Stimulated activated memory B cell treated with anti-CD40 and anti-IgM and Interleukin-4, amounts not matched to agents 10 μg/mL and 1 μg/mL and 100 μg/mL, for 72 hours (primary cell): ENCODE data around the gene ANKS1B.

Experiments
- ATAC-seq: fragments of 150-1000 bp; cut with Tn5 transposase; 2 replicates; pipeline ENCODE4 v1.10.0; 2021
- H3K27ac Mint-ChIP-seq: one replicate; pipeline ENCODE4 v1.8.0; 2022; ENCODE audit warnings: mild to moderate bottlenecking, mixed read lengths
- H3K27me3 Mint-ChIP-seq: one replicate; pipeline ENCODE4 v1.8.0; 2022; ENCODE audit warnings: mixed read lengths
- H3K36me3 Mint-ChIP-seq: one replicate; pipeline ENCODE4 v1.8.0; 2022; ENCODE audit warnings: mixed read lengths
- H3K4me1 Mint-ChIP-seq: one replicate; pipeline ENCODE4 v1.8.0; 2022; ENCODE audit warnings: mixed read lengths
- H3K4me3 Mint-ChIP-seq: one replicate; pipeline ENCODE4 v1.8.0; 2022; ENCODE audit warnings: mild to moderate bottlenecking, moderate library complexity, mixed read lengths
- H3K9me3 Mint-ChIP-seq: one replicate; pipeline ENCODE4 v1.8.0; 2022; ENCODE audit warnings: mixed read lengths

Gene ANKS1B

DNA sequence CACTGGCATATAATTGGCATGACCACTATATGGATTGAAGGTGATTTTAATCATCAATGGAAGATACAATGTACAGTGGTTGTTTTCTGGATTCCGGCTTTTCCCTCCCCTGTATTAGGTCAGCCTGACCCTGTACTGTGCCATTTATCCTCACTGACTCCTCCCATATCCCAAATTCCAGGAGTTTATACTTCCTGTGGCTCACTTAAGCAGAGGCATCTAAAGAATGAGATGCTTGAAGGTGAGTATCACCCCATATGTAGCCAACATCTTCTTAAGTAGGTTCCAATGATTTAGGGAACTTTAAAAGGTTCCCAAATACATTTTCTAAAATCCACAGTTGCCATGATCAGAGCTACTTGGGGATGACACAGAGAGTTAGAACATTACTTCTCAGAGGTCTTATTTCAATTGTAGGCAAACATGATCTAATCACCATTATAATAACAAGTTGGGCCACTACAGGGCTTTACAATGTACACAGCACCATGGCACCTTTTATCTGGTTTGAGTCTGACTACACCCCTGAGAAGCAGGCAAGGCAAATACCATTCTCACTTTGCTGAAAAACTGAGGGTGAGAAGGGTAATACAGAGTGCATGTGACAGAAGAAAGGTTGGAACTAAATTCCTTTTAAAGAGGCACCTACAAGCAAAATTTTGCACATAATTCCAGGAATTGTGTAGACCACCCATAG is 549.5 kb downstream of the ANKS1B start:
- Mint-ChIP-seq H3K4me3 (no peak overlapping the region), H3K4me1 (no peaks in the 10 kb centered on the region), H3K36me3 (no peaks in the 10 kb centered on the region), H3K9me3 (peaks cover 3% of the 10 kb centered on the region), H3K27ac (no peak overlapping the region), H3K27me3 (no peaks in the 10 kb centered on the region)
- no peak for ATAC-seq

DNA sequence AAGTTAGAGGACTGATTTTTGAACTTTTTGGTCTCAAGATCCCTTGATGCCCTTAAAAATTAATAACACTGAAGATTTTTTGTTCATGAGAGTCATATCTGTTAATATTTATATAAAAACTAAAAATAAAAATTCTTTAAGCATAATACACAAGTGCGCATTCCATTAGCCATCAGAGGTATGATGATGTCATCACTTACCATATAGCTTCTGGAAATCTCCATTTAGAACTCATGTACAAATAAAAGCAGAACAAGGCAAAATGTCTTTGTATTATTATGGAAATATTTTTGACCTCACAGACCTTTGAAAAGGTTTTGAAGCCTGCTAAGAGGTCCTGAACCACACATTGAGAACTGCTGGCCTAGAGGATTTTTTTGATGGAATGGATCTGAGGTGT is 551.6 kb downstream of the ANKS1B start:
- no peak for ATAC-seq

GRCh38 chr12:99431203-99431602 is 553.5 kb downstream of the ANKS1B start:
- Mint-ChIP-seq H3K27me3 (no peaks in the 10 kb centered on the region), H3K9me3 (peaks cover 16% of the 10 kb centered on the region), H3K4me1 (no peaks in the 10 kb centered on the region), H3K36me3 (no peaks in the 10 kb centered on the region), H3K27ac (no peak overlapping the region), H3K4me3 (no peak overlapping the region)
- no peak for ATAC-seq

More for the DNA sequence above, 551.6 kb downstream of the ANKS1B start:
- Mint-ChIP-seq H3K9me3 (peaks cover 8% of the 10 kb centered on the region), H3K27ac (no peak overlapping the region), H3K27me3 (no peaks in the 10 kb centered on the region), H3K36me3 (no peaks in the 10 kb centered on the region), H3K4me1 (no peaks in the 10 kb centered on the region), H3K4me3 (no peak overlapping the region)

- no peak for ATAC-seq
- Mint-ChIP-seq H3K36me3 (no peaks in the 10 kb centered on the region), H3K27ac (no peak overlapping the region), H3K9me3 (peaks cover 19% of the 10 kb centered on the region), H3K4me1 (no peaks in the 10 kb centered on the region), H3K4me3 (no peak overlapping the region), H3K27me3 (no peaks in the 10 kb centered on the region)
Measured at GRCh38 chr12:99427104-99427503, 557.6 kb downstream of the ANKS1B start.

DNA sequence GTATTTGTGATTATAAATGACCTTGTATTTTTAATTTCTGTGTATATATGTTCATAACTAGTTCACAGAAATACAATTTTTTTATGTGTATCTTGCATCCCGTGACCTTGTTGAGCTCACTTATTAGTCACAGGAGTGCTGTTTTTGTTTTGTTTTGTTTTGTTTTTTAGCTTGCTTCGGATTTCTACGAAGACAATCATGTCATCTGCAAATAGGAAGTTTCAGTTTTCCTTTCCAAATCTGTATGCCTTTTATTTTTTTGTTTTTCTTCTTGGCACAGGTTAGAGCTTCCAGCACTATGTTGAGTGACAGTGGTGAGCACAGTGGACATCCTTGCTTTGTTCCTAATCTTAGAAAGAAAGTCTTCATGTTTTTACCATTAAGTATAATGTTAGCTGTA is 566.4 kb downstream of the ANKS1B start:
- H3K36me3 Mint-ChIP-seq = no peaks in the 10 kb centered on the region
- no peak overlapping the region for H3K4me3 Mint-ChIP-seq
- no peak overlapping the region for H3K27ac Mint-ChIP-seq
- no peak for ATAC-seq
- peaks cover 10% of the 10 kb centered on the region for H3K9me3 Mint-ChIP-seq
- no peaks in the 10 kb centered on the region for H3K27me3 Mint-ChIP-seq
- H3K4me1 Mint-ChIP-seq = no peaks in the 10 kb centered on the region

GRCh38 chr12:99413751-99414150 is 571.0 kb downstream of the ANKS1B start:
- ATAC-seq = peak; percentile 43
- Mint-ChIP-seq H3K4me3 (no peak overlapping the region), H3K27ac (no peak overlapping the region), H3K27me3 (no peaks in the 10 kb centered on the region), H3K9me3 (peaks cover 10% of the 10 kb centered on the region), H3K4me1 (no peaks in the 10 kb centered on the region), H3K36me3 (no peaks in the 10 kb centered on the region)

- H3K4me1 Mint-ChIP-seq = no peaks in the 10 kb centered on the region
- no peaks in the 10 kb centered on the region for H3K36me3 Mint-ChIP-seq
- no peaks in the 10 kb centered on the region for H3K27me3 Mint-ChIP-seq
- no peak overlapping the region for H3K27ac Mint-ChIP-seq
- ATAC-seq = no peak
- H3K9me3 Mint-ChIP-seq = no peaks in the 10 kb centered on the region
- H3K4me3 Mint-ChIP-seq = no peak overlapping the region
Measured at GRCh38 chr12:99393763-99394162, 591.0 kb downstream of the ANKS1B start.

- no peaks in the 10 kb centered on the region for H3K36me3 Mint-ChIP-seq
- no peaks in the 10 kb centered on the region for H3K9me3 Mint-ChIP-seq
- no peak for ATAC-seq
- H3K4me3 Mint-ChIP-seq = no peak overlapping the region
- H3K4me1 Mint-ChIP-seq = no peaks in the 10 kb centered on the region
- H3K27ac Mint-ChIP-seq = no peak overlapping the region
- no peaks in the 10 kb centered on the region for H3K27me3 Mint-ChIP-seq
Measured at GRCh38 chr12:99392091-99392850, 592.5 kb downstream of the ANKS1B start.

DNA sequence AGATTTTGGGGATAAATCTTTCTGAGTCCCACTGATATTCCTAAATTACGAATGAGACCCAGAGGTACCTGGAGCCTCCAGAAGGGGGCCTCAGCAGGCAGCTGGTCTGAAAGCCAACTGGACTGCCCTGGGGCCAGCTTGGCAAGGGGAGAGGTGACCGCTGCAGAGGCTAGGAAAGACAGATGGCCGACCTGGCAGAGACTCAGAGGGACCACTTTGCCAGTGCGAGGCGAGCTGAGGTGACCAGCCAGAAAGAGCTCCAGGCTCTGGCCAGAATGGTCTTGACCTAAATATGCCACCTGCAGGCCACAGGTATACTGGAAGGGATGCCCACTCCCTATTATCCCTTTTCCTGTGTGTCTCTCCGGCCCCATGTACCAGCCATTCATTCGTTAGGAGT is 594.0 kb downstream of the ANKS1B start:
- no peaks in the 10 kb centered on the region for H3K36me3 Mint-ChIP-seq
- no peaks in the 10 kb centered on the region for H3K27me3 Mint-ChIP-seq
- H3K4me3 Mint-ChIP-seq = no peak overlapping the region
- no peaks in the 10 kb centered on the region for H3K4me1 Mint-ChIP-seq
- no peaks in the 10 kb centered on the region for H3K9me3 Mint-ChIP-seq
- no peak overlapping the region for H3K27ac Mint-ChIP-seq
- no peak for ATAC-seq

DNA sequence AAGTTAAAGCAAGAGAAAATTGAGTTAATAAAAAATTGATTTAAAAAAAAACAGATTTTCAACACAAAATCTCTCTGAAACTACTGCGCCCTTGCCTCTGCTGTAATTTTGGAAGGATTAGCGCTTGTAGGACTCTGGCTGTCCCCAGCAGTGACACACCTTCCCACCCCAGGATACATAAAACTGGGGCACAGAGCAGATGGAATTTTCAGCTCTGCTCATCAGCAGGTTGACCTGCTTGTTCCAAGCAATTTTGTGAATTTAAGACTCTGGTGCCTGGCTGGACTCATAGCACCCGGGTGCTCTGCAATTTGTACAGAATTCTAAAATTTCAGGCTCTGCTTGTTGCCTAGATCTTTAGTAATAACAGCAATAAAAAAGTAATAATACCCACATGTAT is 595.0 kb downstream of the ANKS1B start:
- H3K4me1 Mint-ChIP-seq = no peaks in the 10 kb centered on the region
- ATAC-seq = no peak
- H3K27ac Mint-ChIP-seq = no peak overlapping the region
- no peaks in the 10 kb centered on the region for H3K27me3 Mint-ChIP-seq
- H3K9me3 Mint-ChIP-seq = no peaks in the 10 kb centered on the region
- H3K4me3 Mint-ChIP-seq = no peak overlapping the region
- H3K36me3 Mint-ChIP-seq = no peaks in the 10 kb centered on the region

GRCh38 chr12:99388671-99389195 is 596.0 kb downstream of the ANKS1B start:
- H3K27me3 Mint-ChIP-seq = no peaks in the 10 kb centered on the region
- ATAC-seq = no peak
- no peak overlapping the region for H3K4me3 Mint-ChIP-seq
- H3K27ac Mint-ChIP-seq = no peak overlapping the region
- no peaks in the 10 kb centered on the region for H3K36me3 Mint-ChIP-seq
- no peaks in the 10 kb centered on the region for H3K4me1 Mint-ChIP-seq
- H3K9me3 Mint-ChIP-seq = peaks cover 3% of the 10 kb centered on the region

DNA sequence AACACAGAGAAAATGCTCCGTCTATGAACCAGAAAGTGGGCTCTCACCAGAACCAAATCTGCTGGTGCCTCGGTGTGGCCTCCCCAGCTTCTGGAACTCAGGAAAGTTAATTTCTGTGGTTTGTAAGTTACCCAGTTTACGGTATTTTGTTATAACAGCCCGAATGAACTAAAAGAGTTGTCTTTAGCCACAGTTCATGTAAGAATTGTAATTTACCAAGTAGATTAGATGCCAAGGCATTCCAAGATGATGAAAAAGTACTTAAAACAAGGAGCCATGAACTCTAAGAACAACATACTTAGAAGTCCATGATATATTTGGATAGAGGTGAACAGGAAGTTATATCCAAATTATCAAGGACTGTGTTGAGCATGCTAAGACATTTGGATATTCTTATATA is 597.1 kb downstream of the ANKS1B start:
- H3K4me1 Mint-ChIP-seq = no peaks in the 10 kb centered on the region
- no peak overlapping the region for H3K4me3 Mint-ChIP-seq
- no peaks in the 10 kb centered on the region for H3K36me3 Mint-ChIP-seq
- no peak overlapping the region for H3K27ac Mint-ChIP-seq
- no peak for ATAC-seq
- no peaks in the 10 kb centered on the region for H3K27me3 Mint-ChIP-seq
- H3K9me3 Mint-ChIP-seq = peaks cover 3% of the 10 kb centered on the region

DNA sequence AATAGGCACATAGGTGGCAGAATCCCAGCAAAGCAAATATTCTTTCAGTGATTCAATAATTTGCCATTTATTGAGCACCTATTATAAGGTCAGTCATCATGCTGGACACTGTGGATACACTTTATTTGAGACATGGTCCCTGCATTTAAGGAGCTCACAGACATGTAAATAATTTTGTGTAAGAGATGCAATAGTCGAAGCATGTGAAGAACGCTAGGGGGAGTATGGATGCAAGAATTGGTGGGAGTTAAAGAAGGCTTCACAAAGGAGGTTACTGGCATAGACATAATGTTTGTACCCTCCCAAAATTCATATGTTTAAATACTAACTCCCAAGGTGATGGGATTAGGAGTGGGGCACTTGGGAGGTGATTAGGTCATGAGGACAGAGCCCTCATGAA is 597.8 kb downstream of the ANKS1B start:
- Mint-ChIP-seq H3K4me3 (no peak overlapping the region), H3K27me3 (no peaks in the 10 kb centered on the region), H3K9me3 (peaks cover 3% of the 10 kb centered on the region), H3K36me3 (no peaks in the 10 kb centered on the region), H3K27ac (no peak overlapping the region), H3K4me1 (no peaks in the 10 kb centered on the region)
- ATAC-seq = no peak

- Mint-ChIP-seq H3K4me1 (no peaks in the 10 kb centered on the region), H3K4me3 (no peak overlapping the region)
- no peak for ATAC-seq
Measured at GRCh38 chr12:99383258-99383657, 601.5 kb downstream of the ANKS1B start.

DNA sequence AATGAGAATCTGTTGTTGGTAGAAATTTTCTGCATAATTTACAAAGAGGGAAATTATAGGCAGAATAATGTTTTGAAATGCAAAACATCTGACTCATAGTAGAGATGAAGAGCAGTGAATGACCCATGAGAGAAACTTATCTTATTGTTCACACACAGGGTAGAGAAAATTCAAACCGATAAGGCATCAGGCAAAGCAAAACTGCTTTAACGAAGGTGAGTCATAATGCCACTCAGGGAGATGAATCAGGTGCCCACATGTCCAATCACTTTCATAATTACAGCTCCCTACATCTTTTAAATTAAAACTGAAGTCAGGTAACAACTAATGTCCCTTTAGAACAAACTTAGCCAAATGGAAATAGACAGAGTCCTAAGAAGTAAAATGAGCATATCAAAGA is 602.7 kb downstream of the ANKS1B start:
- no peak for ATAC-seq
- Mint-ChIP-seq H3K4me3 (no peak overlapping the region), H3K27ac (no peak overlapping the region), H3K36me3 (no peaks in the 10 kb centered on the region), H3K4me1 (no peaks in the 10 kb centered on the region), H3K27me3 (no peaks in the 10 kb centered on the region), H3K9me3 (peaks cover 3% of the 10 kb centered on the region)

More at GRCh38 chr12:99383258-99383657, 601.5 kb downstream of the ANKS1B start:
- Mint-ChIP-seq H3K27ac (no peak overlapping the region), H3K9me3 (peaks cover 3% of the 10 kb centered on the region), H3K36me3 (no peaks in the 10 kb centered on the region), H3K27me3 (no peaks in the 10 kb centered on the region)

GRCh38 chr12:99380701-99381100 is 604.0 kb downstream of the ANKS1B start:
- Mint-ChIP-seq H3K9me3 (peaks cover 3% of the 10 kb centered on the region), H3K27me3 (no peaks in the 10 kb centered on the region), H3K36me3 (no peaks in the 10 kb centered on the region), H3K27ac (no peak overlapping the region), H3K4me3 (no peak overlapping the region), H3K4me1 (no peaks in the 10 kb centered on the region)
- no peak for ATAC-seq
